Loucy (cell line): Measurements from ENCODE around the gene TIAM2.

Experiments used
- CTCF ChIP-seq: fragments of 200-600 bp; sonication (generic); conservative IDR thresholded peaks from 2 replicates; pipeline ENCODE4 v1.5.1; 2014; ENCODE audit warnings: mild to moderate bottlenecking, antibody characterized with exemption, low read length
- EZH2phosphoT487 ChIP-seq: fragments of 200-600 bp; IDR thresholded peaks from 2 replicates; pipeline ENCODE4 v1.6.1; 2018; ENCODE audit warnings: antibody characterized with exemption, mild to moderate bottlenecking, moderate library complexity, borderline replicate concordance

DNA sequence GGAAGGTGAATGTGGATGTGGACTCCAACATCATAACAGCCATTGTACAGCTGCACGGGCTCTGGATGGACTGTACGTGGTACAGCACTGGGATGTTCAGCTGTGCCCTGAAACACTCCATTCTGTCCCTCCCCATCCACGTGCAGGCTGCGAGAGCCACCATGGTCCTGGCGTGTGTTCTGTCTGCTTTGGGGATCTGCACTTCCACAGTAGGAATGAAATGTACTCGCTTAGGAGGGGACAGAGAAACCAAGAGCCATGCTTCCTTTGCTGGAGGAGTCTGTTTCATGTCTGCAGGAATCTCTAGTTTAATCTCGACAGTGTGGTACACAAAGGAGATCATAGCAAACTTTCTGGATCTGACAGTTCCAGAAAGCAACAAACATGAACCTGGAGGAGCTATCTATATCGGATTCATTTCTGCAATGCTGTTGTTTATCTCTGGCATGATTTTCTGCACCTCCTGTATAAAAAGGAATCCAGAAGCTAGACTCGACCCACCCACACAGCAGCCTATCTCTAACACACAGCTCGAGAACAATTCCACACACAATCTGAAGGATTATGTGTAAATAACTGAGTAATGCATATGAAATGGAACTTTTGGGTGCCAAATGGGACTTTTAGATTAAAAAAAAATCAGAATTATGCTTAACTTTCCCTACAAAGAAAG, 280.8 kb downstream of the TIAM2 start:
- TF ChIP-seq CTCF, result no peak
- no peak for TF ChIP-seq EZH2phosphoT487
